Measurements from ENCODE around the gene CENPK.
"Not testable (repeated sequence)": the region's sequence is repeated elsewhere in the genome, so short reads cannot be mapped to it uniquely, and the experiment has no call there.

Gene CENPK

GRCh38 chr5:65489119-65489518, 73.8 kb downstream of the CENPK start:
- DNase-seq: no peak

GRCh38 chr5:65488038-65488687, 74.8 kb downstream of the CENPK start:
- not testable (repeated sequence) for DNase-seq

- DNase-seq: not testable (repeated sequence)
Measured at GRCh38 chr5:65486803-65487202, 76.2 kb downstream of the CENPK start.

GRCh38 chr5:65485405-65485804, 77.6 kb downstream of the CENPK start:
- no peak for DNase-seq

GRCh38 chr5:65483546-65484346, 79.2 kb downstream of the CENPK start:
- DNase-seq: no peak

- no peak for DNase-seq
Measured at GRCh38 chr5:65482736-65483545, 80.0 kb downstream of the CENPK start.

- no peak for DNase-seq
Measured at GRCh38 chr5:65482296-65482735, 80.7 kb downstream of the CENPK start.

GRCh38 chr5:65481635-65482295, 81.2 kb downstream of the CENPK start, which contains the start of gene ADAMTS6:
TSS of gene ADAMTS6 (minus strand) at chr5:65481920. CDS start at chr5:65473673, 8,247 bp downstream.
- DNase-seq: peak; percentile 76

- no peak for DNase-seq
Measured at GRCh38 chr5:65481171-65481581, 81.8 kb downstream of the CENPK start.

- DNase-seq: no peak
Measured at GRCh38 chr5:65480306-65480865, 82.6 kb downstream of the CENPK start.

- no peak for DNase-seq
Measured at GRCh38 chr5:65479527-65479926, 83.4 kb downstream of the CENPK start.

- DNase-seq: no peak
Measured at GRCh38 chr5:65478336-65478735, 84.6 kb downstream of the CENPK start.

- DNase-seq: no peak
Measured at GRCh38 chr5:65475895-65476294, 87.1 kb downstream of the CENPK start.

GRCh38 chr5:65475336-65475735, 87.6 kb downstream of the CENPK start:
- no peak for DNase-seq

- DNase-seq: no peak
Measured at GRCh38 chr5:65474130-65474711, 88.7 kb downstream of the CENPK start.

GRCh38 chr5:65468633-65469032, 94.3 kb downstream of the CENPK start:
- no peak for DNase-seq

Measured in NK-92 treated with Interleukin-12 subunit alpha and Interleukin-12 subunit beta, amount 100 ng/mL, for 24 hours (cell line).